ENCODE results near the gene ELK3.
A peak's percentile ranks its signal among the peaks of the same experiment; 100 is the strongest.

ELK3 gene

DNA sequence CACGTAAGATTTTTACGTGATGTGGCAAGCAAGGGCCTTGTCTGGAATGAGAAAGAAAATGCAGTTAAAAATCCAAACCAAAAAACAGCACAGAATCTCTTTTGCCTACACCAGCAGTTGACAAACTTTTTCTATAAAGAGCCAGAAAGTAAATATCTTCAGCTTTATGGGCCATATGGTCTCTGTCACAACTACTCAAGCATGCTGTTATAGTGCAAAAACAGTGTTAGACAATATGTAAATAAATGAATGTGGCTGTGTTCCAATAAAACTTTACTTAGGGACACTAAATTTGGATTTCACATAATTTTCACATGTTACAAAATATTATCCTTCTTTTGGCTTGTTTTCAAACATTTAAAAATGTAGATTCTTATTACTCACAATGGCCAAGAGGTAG is 6.2 kb upstream of the ELK3 start:
- DNase-seq (ENCODE audit: low read depth in 3 of 3, low spot score in 1 of 3), result no peak

DNA sequence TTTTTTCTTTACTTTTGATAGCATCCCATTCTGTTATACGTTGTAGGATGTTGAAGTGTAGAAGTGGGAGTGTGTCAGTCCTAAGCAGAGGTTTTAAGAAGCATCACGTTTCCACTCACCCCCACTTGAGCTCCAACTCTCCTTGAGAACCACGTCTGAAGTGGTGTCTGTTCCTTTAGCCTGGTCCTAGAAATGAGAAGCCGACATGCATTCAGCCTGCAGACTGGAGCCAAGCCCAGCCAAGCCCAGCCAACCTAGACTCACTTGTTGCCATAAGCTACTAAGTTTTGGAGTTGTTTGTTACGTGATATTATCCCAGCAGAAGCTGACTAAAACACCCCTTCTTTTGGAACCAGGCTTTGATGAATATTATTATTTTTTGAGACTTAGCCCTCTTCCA is 4.4 kb upstream of the ELK3 start:
- no peak for DNase-seq (ENCODE audit: low read depth in 3 of 3, low spot score in 1 of 3)

DNA sequence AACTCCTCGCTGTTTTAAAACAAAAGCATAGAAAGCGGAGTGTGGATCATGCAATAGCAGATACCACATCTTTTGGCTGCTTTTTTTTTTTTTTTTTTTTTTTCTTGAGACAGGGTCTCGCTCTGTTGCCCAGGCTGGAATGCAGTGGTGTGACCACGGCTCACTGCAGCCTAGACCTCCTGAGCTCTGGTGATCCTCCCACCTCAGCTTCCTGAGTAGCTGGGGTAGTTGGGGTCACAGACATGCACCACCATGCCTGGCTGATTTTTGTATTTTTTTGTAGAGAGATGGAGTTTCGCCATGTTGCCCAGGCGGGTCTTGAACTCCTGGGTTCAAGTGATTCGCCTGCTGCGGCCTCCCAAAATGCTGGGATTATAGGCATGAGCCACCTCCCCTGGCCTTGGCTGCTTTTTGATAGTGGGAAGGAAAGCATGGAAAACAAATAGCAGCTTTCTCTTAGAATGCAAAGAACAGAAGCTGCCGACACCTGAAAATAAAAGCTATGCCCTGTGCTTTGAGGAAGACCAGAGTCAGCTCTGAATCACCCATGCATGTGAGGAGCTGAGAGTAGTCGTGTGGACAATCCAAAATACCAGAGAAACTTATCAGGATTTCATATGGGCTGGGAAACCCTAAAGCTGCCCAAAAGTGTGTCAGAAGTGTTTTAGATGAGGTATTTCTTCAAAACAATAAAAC is 3.6 kb upstream of the ELK3 start:
- no peak for DNase-seq (ENCODE audit: low read depth in 3 of 3, low spot score in 1 of 3)

DNA sequence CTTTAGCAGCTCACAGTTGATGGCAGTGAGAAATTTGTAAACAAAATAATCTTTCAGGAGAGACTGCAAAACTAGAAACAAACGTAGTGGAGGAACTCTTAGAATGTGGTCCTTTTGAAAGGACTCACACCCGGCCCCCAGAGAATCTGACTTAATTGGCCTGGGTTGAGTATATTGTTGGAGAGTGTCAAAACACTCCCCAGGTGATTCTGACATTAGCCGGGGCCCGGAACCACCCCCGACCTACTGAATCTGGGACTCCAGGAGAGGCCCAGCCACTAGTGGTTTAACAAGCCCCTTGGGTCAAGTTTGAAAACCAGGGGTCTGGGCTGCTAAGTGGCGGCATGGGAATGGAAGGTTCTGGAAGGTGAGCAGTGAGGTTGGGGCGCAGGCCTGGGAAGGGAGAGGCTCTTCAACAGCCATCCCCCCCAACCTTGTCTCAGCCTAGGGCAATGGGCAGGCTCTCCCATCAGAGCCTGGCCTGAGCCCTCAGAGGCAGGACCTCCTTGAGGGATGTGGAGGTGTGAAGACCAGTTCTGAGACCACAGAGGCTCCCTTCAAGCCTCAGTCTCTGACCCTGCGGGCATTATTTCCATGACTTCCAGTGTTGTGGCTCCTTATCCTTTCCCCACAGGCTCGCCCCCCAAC is 1.1 kb upstream of the ELK3 start:
- no peak for DNase-seq (ENCODE audit: low read depth in 3 of 3, low spot score in 1 of 3)

DNA sequence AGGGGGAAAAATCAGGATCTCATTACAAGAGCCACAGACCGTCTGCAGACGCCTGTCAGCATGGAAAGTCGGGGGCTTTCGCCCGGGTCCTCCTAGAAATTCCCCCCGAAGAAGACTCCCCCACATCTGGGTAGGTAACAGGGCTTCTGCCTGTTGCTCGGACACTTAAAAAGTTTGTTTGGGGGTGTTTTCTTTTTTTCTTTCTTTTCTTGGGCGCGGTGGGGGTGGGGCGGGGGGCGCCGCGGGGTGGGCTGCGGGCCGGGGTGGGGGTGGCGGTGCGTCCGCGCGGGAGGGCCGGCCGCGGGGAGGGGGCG is 358 bp downstream of the ELK3 start:
- no peak for DNase-seq (ENCODE audit: low read depth in 3 of 3, low spot score in 1 of 3)

DNA sequence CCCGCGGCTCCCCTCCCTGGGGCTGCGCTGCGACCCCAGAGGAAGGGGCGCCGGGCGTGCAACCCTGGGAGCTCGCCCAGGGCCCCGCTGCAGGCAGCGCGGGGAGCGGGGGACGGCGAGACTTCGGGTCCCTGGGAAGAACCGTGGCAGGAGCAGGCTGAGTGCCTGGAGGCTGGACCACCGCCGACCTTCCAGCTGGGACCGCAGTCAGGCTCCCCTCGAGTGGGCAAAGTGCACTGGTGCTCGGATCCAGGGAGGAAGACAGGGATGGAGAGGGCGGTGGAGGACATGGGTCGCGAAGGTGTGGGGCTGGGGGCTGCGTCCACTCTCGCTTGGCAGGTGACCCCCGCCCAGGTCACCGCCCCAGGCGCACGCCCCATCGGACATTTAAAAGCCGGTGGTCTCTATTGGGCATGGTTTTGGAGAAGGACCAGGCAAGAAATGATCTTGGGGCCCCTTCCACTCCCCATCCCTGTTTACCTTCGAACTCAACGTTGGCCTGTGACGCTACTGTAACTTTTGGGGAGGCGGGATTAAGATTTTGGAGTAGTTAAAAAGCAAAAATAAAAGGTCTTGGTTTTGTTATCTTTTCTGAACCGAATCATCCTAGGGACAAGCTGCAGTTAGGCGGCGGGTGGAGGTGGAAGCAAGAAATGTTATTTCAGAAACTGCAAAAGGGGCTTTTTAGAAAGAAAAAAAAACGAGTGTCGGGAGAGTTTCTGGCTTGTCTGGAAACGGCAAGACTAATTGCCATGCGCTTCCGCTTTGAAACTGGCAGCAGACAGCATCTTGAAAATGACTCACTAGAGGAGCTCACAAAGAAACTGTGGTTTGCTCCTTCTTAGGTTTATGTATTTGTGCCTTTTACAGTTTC is 1.0 kb downstream of the ELK3 start:
- DNase-seq (ENCODE audit: low read depth in 3 of 3, low spot score in 1 of 3), result peak; percentile 37 to 57 (median 54)

DNA sequence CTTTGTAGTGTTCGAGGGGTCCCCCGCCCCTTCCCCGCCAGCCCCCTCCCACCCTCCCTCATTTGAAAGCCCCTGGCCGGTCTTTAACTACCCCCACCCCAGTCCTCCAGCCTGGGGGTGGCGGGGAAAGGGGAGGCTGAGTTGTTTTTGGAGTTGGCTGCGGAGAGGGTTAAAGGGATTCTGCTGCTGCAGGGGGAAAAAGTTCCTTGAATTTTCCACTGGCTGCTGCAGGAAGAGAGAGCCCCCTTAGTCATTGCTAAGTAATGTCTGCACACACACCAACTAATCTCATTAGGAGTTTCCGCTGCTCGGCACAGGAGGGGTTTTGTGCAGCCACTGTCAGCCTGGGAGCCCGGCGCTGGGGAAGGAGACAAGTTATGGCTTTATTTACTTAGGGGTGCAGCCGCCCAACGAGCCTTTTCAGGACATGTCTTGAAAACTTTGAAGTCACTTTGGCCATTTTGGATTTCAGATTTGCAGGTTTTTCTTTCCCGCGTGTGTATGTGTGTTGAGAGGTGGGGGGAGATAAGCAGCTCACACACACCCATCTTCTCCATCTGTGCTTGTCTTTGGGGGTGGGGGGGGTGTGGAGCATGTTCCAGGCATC is 1.8 kb downstream of the ELK3 start:
- DNase-seq (ENCODE audit: low read depth in 3 of 3, low spot score in 1 of 3), result peak in 1 of 3 donors; percentile 47

DNA sequence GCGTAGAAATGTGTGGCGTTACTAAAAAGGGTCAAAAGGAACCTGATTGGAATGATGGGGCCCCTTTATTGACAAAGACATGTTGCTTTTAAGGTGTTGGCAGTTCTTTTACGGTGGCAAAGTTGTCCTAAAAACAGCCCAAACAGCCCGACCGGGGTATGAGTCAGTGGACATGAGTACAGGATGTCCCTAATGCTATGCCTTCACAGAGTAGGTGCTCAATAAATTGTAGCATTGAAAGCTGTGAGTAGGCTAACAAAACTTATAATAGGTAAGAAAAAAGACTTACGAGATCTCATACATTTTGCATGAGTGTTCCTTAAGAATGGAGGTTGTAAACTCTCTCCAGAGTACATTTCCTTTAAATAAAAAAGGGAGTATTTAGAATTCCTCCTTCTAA is 2.6 kb downstream of the ELK3 start:
- no peak for DNase-seq (ENCODE audit: low read depth in 3 of 3, low spot score in 1 of 3)

DNA sequence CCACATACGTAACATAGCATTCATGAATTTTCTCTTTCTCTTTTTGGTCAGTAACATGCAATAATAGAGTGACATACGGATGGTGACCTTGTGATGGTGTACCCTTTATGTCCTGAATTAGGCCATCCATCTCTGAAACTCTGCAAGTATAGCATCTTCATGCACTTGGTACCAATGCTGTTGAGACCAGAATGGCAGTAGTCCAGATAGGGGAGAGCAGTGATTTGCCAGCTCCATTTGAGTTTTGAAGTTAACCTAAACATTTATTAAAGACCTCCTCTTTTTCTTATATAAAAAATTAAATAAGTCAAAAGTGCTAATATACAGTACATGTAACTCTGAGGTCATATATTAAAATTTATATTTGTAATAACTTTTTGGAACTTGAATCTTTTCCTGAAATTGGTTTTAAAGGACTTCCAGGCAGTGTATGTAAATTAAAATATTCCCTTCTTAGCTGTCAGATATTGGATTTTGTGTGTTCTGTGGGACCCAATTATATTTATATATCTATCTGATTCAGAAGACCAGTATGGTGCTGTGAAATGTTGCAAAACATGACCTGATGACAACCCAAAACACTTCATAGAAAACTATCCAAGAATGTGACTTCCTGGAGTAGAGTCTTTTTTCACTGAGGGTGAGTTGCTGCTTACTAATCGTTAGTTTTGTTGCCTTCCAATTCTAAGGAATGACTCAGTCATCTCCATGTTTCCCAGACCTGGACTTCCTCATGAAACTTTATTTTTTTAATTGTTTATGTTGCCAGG is 3.5 kb downstream of the ELK3 start:
- no peak for DNase-seq (ENCODE audit: low read depth in 3 of 3, low spot score in 1 of 3)

DNA sequence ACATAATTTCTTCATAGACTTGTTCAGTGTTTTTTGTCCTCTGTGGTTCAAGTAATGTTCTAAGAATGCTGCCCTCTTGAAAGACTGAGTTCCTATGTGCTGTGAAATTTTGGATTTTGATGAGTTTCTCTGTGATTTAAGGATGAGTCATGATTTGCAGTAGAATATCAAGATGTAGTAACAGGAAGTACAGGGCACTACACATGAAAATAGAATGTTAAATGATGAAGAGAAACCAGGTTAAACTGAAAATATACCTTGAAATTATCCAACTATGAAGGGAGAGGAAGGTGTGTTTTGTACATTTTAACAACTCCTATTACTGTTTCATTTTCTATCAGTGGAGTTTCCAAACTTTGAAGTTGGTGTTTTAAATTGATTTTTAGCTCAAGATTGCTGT is 4.8 kb downstream of the ELK3 start:
- no peak for DNase-seq (ENCODE audit: low read depth in 3 of 3, low spot score in 1 of 3)

DNA sequence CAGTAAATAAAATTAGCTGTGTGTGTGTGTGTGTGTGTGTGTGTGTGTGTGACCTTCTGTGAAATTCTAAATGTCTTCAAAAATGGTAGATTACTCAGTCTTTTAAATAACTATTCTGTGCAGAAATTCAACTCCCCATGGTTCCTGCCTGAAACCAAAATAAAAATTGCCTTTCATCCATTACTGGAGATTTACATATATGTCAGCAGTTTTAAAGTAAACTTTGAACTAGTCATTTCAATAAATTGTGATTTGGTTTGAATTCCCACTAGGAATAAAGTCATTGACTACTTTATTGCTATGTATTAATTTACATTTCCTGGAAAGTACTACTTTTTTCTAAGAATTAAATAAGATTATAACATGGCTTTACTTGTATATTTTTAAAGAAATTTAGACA is 5.3 kb downstream of the ELK3 start:
- no peak for DNase-seq (ENCODE audit: low read depth in 3 of 3, low spot score in 1 of 3)

DNA sequence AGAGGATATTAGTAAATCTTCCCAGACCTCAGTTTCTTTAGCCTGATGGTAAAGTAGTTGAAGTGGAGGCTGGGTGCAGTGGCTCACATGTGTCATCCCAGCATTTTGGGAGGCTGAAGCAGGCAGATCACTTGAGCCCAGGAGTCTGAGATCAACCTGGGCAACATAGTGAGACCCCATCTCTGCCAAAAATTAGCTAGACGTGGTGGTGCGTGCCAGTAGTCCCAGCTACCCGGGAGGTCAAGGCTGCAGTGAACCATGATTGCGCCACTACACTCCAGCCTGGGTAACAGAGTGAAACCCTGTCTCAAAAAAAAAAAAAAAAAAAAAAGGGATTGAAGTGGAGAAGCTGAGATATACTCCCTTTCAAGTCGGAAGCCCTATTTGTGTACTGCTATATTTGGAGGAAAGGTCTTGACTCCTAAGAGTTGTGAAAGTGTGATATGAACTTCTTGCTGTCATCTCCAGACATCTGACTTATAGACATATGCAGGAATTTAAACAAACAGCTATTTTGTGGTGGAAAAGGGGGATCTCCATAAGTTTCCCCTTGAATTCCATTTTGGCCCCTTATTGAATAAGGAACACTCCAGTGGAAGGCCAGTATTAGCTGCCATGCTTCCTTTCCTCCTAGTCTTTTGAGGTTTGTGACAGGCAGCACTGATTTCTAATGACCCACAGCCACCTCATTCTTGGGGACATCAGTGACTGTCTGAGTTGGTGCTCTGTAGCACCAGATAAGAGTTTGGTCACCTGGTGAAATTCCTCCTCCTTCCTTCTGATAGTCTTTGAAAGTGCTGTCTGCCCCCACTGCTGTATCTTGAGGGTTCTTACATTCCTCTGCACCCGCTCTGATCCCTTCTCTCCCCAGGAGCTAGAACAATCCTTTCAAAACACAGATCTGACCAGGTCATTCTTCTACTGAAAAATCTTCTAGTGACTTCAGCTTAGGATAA is 7.4 kb downstream of the ELK3 start:
- DNase-seq (ENCODE audit: low read depth in 3 of 3, low spot score in 1 of 3), result no peak

DNA sequence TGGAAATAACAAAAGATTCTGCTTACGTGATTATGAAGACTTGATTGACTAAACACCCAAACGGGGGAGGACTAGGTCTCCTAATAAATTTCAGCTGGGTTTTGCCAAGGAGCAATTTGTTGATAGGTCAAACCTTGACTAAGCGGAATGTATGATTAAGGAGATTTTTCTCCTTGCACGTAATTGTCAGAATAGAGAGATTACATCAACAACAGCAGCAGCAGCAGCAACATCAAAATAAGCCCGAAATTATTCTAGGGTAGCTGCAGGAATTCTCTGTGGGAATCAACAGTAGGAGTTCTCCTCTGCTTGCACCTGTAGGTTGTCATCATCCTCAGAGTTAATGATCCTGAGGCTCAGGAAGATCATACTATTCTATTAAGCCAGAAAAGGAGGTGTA is 10.2 kb downstream of the ELK3 start:
- DNase-seq (ENCODE audit: low read depth in 3 of 3, low spot score in 1 of 3), result no peak

DNA sequence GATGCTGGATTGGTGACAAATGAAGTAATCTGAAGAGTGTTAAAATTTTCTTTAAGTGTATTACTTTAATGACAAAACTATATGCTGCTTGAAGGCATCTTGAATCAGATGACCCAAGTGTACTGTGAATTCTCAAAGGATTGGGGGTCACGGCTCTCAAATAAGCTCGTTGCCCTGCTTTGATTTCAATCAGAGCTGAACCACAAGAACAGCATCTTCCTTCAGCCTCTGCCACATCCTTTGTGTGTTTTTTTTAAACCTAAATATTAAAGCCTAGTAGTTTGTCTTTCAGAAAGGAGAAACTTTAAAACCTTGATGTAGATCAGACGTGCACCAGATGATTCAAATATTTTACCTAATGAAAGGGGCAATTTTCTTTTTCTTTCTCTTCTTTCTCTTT is 11.7 kb downstream of the ELK3 start:
- DNase-seq (ENCODE audit: low read depth in 3 of 3, low spot score in 1 of 3), result no peak

DNA sequence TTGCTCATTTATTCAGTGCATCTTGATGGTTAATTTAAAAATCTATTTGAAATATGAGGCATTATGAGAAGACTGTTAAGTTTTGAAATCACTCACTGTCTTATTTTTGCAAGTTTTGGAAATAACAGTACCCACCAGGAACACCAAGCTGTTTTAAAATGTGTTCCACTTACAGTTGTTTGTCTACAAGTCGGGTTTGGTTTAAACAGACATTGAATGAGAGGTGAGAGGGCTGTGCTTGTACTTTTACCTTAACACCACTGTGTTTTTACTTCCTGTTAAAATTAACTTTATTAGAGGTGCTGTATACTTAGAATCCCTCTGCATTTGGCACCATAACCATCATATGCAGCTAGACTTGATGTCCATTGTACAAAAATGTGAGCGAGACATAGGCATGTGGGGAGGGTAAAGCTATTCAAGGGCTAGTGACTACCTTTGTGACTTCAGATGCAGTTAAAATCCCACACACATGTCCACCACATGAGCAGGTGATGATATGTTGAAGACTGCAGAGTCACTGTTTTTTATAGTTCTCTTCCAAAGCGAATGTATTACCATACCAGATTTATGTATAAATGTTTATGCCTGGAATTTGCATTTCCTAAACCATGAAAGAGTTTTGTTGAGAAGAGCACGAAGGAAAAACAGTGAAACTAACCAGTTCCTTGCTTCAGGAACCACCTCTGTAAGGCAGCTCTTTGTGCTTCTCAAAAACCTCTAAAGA is 12.9 kb downstream of the ELK3 start:
- no peak for DNase-seq (ENCODE audit: low read depth in 3 of 3, low spot score in 1 of 3)

DNA sequence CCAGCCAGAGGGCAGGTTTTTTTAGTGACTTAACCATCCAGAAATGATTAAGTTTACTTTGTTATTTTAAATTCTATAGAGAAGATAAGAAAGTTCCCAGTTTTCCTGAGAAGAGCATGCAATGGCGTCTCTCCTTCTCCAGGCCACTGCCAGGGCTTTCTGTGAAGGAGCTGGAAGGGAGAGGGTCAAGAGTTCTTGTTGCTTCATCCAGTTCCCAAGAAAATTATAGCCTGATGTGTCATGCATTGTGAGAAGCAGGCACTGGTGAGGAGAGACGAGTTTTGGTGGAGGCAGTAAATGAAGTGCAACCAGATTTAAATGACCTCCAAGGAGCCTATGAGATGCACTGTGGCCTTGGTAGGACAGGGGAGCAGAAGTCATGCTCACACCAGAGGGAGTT is 14.2 kb downstream of the ELK3 start:
- DNase-seq (ENCODE audit: low read depth in 3 of 3, low spot score in 1 of 3), result no peak

DNA sequence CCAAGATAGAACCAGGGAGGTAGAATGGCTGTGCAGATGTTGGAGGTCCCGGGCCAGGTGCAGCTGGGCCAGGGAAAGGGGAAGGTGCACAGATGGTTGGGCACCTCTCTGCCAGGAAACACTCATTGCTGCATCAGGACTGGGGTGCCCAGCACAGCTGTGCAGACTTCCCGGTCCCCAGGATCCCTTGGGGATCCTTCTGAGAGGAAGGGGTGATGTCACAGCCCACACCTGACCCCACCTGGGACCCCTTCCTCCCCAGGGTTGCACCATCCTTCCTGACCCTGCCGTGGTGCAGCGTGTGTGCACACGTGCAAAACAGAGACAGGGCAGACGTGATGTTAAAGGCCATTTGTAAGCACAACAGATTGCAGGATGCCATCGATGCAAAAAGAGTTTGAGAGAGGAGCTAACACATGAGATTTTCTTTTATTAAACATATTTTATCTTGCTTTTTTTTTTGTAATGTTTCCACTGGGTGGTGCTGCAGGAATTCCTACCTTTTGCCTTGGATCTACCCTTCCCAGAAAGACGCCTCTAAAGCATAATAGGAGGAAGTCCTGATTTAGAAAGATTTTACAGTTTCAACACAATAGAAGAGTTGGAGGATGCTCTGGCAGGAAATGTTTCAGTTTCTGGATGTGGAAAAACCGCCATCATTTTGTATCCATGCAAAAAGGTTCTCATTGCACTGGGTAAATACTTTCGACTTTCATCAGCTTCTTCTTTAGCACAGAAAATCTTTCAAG is 14.8 kb downstream of the ELK3 start:
- DNase-seq (ENCODE audit: low read depth in 3 of 3, low spot score in 1 of 3), result no peak

DNA sequence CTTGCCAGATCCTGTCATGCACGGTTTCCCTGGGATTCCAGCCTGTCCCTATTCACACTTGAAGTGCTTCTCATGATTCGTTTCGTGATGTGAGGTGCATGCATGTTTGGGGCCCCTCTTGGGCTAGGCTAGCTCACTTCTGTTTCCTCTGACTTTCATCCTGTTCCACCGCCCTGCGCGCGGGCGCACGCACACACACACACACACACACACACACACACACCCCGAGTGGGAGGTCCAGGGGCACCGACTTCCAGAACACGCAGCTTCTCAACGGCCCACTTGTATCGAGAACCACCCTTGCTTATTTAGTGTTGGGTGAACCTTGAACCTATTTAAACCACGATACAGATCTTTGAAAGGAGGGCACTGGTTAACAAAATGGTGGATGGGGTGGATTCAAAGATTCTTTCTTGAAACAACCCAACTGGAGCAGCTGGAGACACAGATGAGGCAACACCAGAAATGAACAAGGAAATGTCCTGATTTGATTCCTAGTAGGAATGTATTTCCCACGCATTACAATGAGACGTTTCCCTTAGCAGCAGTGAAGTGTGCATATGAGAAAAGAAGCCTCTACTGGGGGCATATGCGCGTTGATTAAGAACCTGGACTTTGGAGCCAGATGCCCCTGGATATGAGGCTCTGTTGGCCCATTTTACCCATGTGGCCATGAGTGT is 16.3 kb downstream of the ELK3 start:
- DNase-seq (ENCODE audit: low read depth in 3 of 3, low spot score in 1 of 3), result peak in 1 of 3 donors; percentile 22
